ENCODE measurements around the gene PSMB10.

The PSMB10 gene

DNA sequence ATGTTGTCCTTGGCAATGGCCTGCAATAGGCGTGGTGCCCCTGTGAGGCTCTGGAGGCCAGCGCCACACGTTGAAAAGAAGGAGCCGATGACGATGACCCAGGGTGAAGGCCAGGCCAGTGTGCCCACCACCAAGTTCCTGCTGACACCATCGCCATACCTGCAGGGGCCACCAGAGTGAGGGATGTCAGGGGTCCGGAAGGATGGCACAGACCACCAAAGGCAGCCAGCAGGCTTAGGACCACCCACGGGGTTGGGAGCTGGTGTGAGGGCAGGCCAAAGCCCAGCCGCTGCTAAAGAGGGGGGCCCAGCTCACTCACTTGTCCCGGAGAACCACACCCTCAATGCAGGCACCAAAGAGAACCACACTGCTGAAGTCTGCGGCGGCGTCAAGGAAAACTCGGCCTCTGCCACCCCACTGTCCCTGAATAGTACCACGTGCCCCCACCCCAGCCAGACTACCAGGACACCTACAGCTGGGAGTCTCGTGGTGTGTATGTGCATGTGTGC lies 13.7 kb upstream of the PSMB10 start:
- Histone ChIP-seq H4K8ac (ENCODE audit: low read depth, low read length) (no peak overlapping the region), H3K14ac (ENCODE audit: low read length) (no peak overlapping the region), H2BK12ac (ENCODE audit: low read length) (no peak overlapping the region), H3K79me1 (ENCODE audit: low read depth, low read length) (peaks cover 12% of the 10 kb centered on the region), H3K23ac (ENCODE audit: low read depth, low read length, poor library complexity) (peak overlapping the region; percentile 80), H3K9me3 (replicated peaks in 1 of 2; ENCODE audit: control insufficient read depth in 2 of 2, insufficient read depth in 1 of 2, low read depth in 1 of 2, low read length in 2 of 2) (peaks cover 0 to 2% of the 10 kb centered on the region in 2 donors), H3K4me1 (ENCODE audit: control insufficient read depth in 2 of 2, insufficient read depth in 1 of 2, low read depth in 1 of 2, low read length in 2 of 2) (no peaks in the 10 kb centered on the region), H2AK5ac (ENCODE audit: low read depth, low read length) (peak overlapping the region; percentile 28), H3K9ac (ENCODE audit: low read depth, low read length, poor library complexity) (no peak overlapping the region), H3K27me3 (ENCODE audit: control insufficient read depth in 3 of 3, insufficient read depth in 3 of 3, low read depth in 1 of 3, low read length in 3 of 3) (no peaks in the 10 kb centered on the region), H3K18ac (ENCODE audit: low read length) (no peak overlapping the region), H2BK5ac (ENCODE audit: low read length) (peak overlapping the region; percentile 87), H3K27ac (replicated peaks; ENCODE audit: low read length) (no peak overlapping the region), H3K4me3 (ENCODE audit: low read length in 2 of 2) (no peak overlapping the region), H2AFZ (ENCODE audit: low read length) (no peak overlapping the region), H3K4me2 (ENCODE audit: insufficient read depth, low read length, poor library complexity, severe bottlenecking) (no peak overlapping the region), H3K36me3 (replicated peaks in 1 of 2; ENCODE audit: control insufficient read depth in 2 of 2, insufficient read depth in 2 of 2, low read length in 2 of 2) (peaks cover 75 to 89% of the 10 kb centered on the region in 2 donors), H4K91ac (ENCODE audit: low read depth, low read length, poor library complexity) (no peak overlapping the region), H2BK120ac (ENCODE audit: low read depth, low read length) (no peak overlapping the region), H2BK15ac (ENCODE audit: low read length) (no peak overlapping the region), H3K4ac (ENCODE audit: low read length) (no peak overlapping the region)
- no peak for DNase-seq (ENCODE audit: low spot score)
- WGBS, 2 donors (ENCODE audit: extremely low coverage in 2 of 2, insufficient read length in 2 of 2, insufficient replicate concordance in 1 of 2) = no CpG with 5 or more reads among the region's 16 CpGs

DNA sequence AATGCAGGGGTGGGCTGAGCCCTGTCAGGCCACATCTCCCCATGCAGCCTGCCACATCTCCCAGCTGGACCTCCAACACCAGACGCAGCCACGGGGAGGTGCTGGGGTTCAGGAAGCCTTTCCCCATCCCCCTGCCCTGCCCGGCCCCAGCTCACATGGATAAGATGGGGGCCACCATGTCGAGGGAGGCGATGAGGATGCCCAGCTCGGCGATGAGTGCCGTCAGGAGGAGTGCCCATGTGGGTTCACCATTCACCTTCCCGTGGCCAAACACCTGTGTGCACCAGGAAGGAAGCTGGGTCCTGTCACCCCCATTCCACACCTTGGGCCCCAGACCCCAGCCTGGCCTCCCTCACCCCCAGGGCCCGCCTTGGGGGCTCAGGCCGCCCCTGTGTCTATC lies 13.0 kb upstream of the PSMB10 start:
- Histone ChIP-seq H2BK15ac (ENCODE audit: low read length) (no peak overlapping the region), H3K9ac (ENCODE audit: low read depth, low read length, poor library complexity) (peak overlapping the region; percentile 21), H3K4me1 (ENCODE audit: control insufficient read depth in 2 of 2, insufficient read depth in 1 of 2, low read depth in 1 of 2, low read length in 2 of 2) (peaks cover under 1 to 4% of the 10 kb centered on the region in 2 donors), H2BK120ac (ENCODE audit: low read depth, low read length) (no peak overlapping the region), H2BK5ac (ENCODE audit: low read length) (peak overlapping the region; percentile 87), H4K91ac (ENCODE audit: low read depth, low read length, poor library complexity) (no peak overlapping the region), H2AFZ (ENCODE audit: low read length) (no peak overlapping the region), H3K4ac (ENCODE audit: low read length) (no peak overlapping the region), H3K18ac (ENCODE audit: low read length) (no peak overlapping the region), H3K4me3 (ENCODE audit: low read length in 2 of 2) (peak overlapping the region in 1 of 2 donors; percentile 22), H2AK5ac (ENCODE audit: low read depth, low read length) (no peak overlapping the region), H3K27ac (replicated peaks; ENCODE audit: low read length) (no peak overlapping the region), H3K9me3 (replicated peaks in 1 of 2; ENCODE audit: control insufficient read depth in 2 of 2, insufficient read depth in 1 of 2, low read depth in 1 of 2, low read length in 2 of 2) (peaks cover 0 to 2% of the 10 kb centered on the region in 2 donors), H3K23ac (ENCODE audit: low read depth, low read length, poor library complexity) (peak overlapping the region; percentile 73), H2BK12ac (ENCODE audit: low read length) (peak overlapping the region; percentile 58), H3K27me3 (ENCODE audit: control insufficient read depth in 3 of 3, insufficient read depth in 3 of 3, low read depth in 1 of 3, low read length in 3 of 3) (no peaks in the 10 kb centered on the region), H3K36me3 (replicated peaks in 1 of 2; ENCODE audit: control insufficient read depth in 2 of 2, insufficient read depth in 2 of 2, low read length in 2 of 2) (peaks cover 77 to 90% of the 10 kb centered on the region in 2 donors), H3K14ac (ENCODE audit: low read length) (no peak overlapping the region), H3K4me2 (ENCODE audit: insufficient read depth, low read length, poor library complexity, severe bottlenecking) (no peak overlapping the region), H4K8ac (ENCODE audit: low read depth, low read length) (no peak overlapping the region), H3K79me1 (ENCODE audit: low read depth, low read length) (peaks cover 10% of the 10 kb centered on the region)
- DNase-seq (ENCODE audit: low spot score) = no peak
- no CpG with 5 or more reads among the region's 11 CpGs for WGBS, 2 donors (ENCODE audit: extremely low coverage in 2 of 2, insufficient read length in 2 of 2, insufficient replicate concordance in 1 of 2)

DNA sequence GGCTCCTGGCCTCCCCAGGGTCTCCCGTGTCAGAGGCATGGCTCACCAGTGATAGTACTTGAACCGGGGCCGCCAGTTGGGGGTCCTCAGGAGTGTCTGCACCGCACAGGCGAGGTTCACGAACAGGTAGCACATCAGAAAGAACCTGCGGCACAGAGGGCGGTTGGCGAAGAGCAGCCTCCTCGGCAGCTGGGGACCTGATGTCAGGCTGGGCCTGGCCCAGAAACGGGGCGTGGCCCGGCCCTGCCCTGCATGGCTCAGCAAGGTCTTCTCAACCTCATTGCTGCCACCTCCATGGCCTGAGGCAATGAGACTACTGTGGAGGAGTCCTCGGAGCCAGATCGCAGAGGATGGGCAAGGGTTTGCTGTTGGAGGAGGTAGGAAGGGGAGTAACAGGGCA lies 11.4 kb upstream of the PSMB10 start:
- Histone ChIP-seq H2BK12ac (ENCODE audit: low read length) (no peak overlapping the region), H3K14ac (ENCODE audit: low read length) (no peak overlapping the region), H4K91ac (ENCODE audit: low read depth, low read length, poor library complexity) (no peak overlapping the region), H3K4ac (ENCODE audit: low read length) (no peak overlapping the region), H3K4me3 (ENCODE audit: low read length in 2 of 2) (no peak overlapping the region), H3K4me1 (ENCODE audit: control insufficient read depth in 2 of 2, insufficient read depth in 1 of 2, low read depth in 1 of 2, low read length in 2 of 2) (peaks cover 7 to 9% of the 10 kb centered on the region in 2 donors), H3K79me1 (ENCODE audit: low read depth, low read length) (peaks cover 13% of the 10 kb centered on the region), H3K27ac (replicated peaks; ENCODE audit: low read length) (no peak overlapping the region), H3K18ac (ENCODE audit: low read length) (no peak overlapping the region), H3K23ac (ENCODE audit: low read depth, low read length, poor library complexity) (no peak overlapping the region), H4K8ac (ENCODE audit: low read depth, low read length) (no peak overlapping the region), H2AK5ac (ENCODE audit: low read depth, low read length) (peak overlapping the region; percentile 9), H3K27me3 (ENCODE audit: control insufficient read depth in 3 of 3, insufficient read depth in 3 of 3, low read depth in 1 of 3, low read length in 3 of 3) (no peaks in the 10 kb centered on the region), H2AFZ (ENCODE audit: low read length) (no peak overlapping the region), H2BK120ac (ENCODE audit: low read depth, low read length) (no peak overlapping the region), H2BK5ac (ENCODE audit: low read length) (no peak overlapping the region), H3K9ac (ENCODE audit: low read depth, low read length, poor library complexity) (no peak overlapping the region), H3K36me3 (replicated peaks in 1 of 2; ENCODE audit: control insufficient read depth in 2 of 2, insufficient read depth in 2 of 2, low read length in 2 of 2) (peaks cover 70 to 90% of the 10 kb centered on the region in 2 donors), H3K9me3 (replicated peaks in 1 of 2; ENCODE audit: control insufficient read depth in 2 of 2, insufficient read depth in 1 of 2, low read depth in 1 of 2, low read length in 2 of 2) (peaks cover 0 to 2% of the 10 kb centered on the region in 2 donors), H2BK15ac (ENCODE audit: low read length) (no peak overlapping the region), H3K4me2 (ENCODE audit: insufficient read depth, low read length, poor library complexity, severe bottlenecking) (no peak overlapping the region)
- no peak for DNase-seq (ENCODE audit: low spot score)
- no CpG with 5 or more reads among the region's 15 CpGs for WGBS, 2 donors (ENCODE audit: extremely low coverage in 2 of 2, insufficient read length in 2 of 2, insufficient replicate concordance in 1 of 2)

DNA sequence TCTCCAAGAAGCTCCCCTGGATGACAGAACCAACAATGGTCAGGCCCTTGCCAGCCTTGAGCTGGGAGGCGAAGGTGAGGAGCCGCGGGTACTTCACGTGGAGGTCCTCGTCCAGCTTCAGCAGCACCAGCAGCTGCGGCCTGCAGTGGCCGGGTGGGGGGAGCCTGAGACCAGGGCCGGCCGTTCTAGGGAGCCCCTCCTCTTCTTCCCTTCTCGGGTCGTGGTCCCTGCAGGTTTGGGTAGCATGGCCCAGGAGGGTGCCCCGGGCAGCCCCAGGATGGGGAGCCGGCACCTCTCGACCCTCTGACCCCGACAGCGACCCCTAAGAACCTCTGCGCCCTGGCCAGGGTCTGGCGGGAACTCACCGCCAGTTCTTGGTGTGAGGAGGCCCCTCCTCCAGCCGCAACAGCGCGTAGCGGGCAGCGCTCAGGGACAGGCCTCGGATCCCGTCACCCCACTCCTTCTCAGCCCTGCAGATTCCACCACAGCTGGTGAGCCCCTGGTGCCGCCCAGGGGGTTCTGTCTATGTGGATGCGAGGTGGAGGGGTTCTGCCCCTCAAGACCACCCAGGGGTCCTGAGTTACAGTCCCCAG lies 10.4 kb upstream of the PSMB10 start:
- Histone ChIP-seq H3K36me3 (replicated peaks in 1 of 2; ENCODE audit: control insufficient read depth in 2 of 2, insufficient read depth in 2 of 2, low read length in 2 of 2) (peaks cover 75 to 95% of the 10 kb centered on the region in 2 donors), H3K4me1 (ENCODE audit: control insufficient read depth in 2 of 2, insufficient read depth in 1 of 2, low read depth in 1 of 2, low read length in 2 of 2) (peaks cover 7 to 9% of the 10 kb centered on the region in 2 donors), H2AK5ac (ENCODE audit: low read depth, low read length) (peak overlapping the region; percentile 13), H2BK5ac (ENCODE audit: low read length) (no peak overlapping the region), H3K27me3 (ENCODE audit: control insufficient read depth in 3 of 3, insufficient read depth in 3 of 3, low read depth in 1 of 3, low read length in 3 of 3) (no peaks in the 10 kb centered on the region), H2AFZ (ENCODE audit: low read length) (no peak overlapping the region), H2BK120ac (ENCODE audit: low read depth, low read length) (no peak overlapping the region), H3K4me3 (ENCODE audit: low read length in 2 of 2) (no peak overlapping the region), H4K8ac (ENCODE audit: low read depth, low read length) (no peak overlapping the region), H3K18ac (ENCODE audit: low read length) (no peak overlapping the region), H3K9me3 (replicated peaks in 1 of 2; ENCODE audit: control insufficient read depth in 2 of 2, insufficient read depth in 1 of 2, low read depth in 1 of 2, low read length in 2 of 2) (peaks cover 0 to 2% of the 10 kb centered on the region in 2 donors), H4K91ac (ENCODE audit: low read depth, low read length, poor library complexity) (no peak overlapping the region), H3K14ac (ENCODE audit: low read length) (peak overlapping the region; percentile 21), H2BK12ac (ENCODE audit: low read length) (no peak overlapping the region), H3K4ac (ENCODE audit: low read length) (no peak overlapping the region), H2BK15ac (ENCODE audit: low read length) (no peak overlapping the region), H3K4me2 (ENCODE audit: insufficient read depth, low read length, poor library complexity, severe bottlenecking) (no peak overlapping the region), H3K23ac (ENCODE audit: low read depth, low read length, poor library complexity) (peak overlapping the region; percentile 73), H3K79me1 (ENCODE audit: low read depth, low read length) (peaks cover 16% of the 10 kb centered on the region), H3K27ac (replicated peaks; ENCODE audit: low read length) (no peak overlapping the region), H3K9ac (ENCODE audit: low read depth, low read length, poor library complexity) (no peak overlapping the region)
- WGBS, 2 donors (ENCODE audit: extremely low coverage in 2 of 2, insufficient read length in 2 of 2, insufficient replicate concordance in 1 of 2) = no CpG with 5 or more reads among the region's 28 CpGs
- DNase-seq (ENCODE audit: low spot score) = no peak

Data from neuronal stem cell (in vitro differentiated cells).